HG03354 (cell line): ENCODE measurements around the gene PPP1R2C.

ENCODE experiments used
- ATAC-seq: cut with Tn5 transposase; IDR thresholded peaks from one replicate; pipeline ENCODE4 v1.9.1; 2021; ENCODE audit warnings: mild to moderate bottlenecking; ENCODE audit not compliant: unreplicated experiment, poor library complexity, severe bottlenecking

The PPP1R2C gene

GRCh38 chrX:42752730-42753129 lies 25.2 kb downstream of the PPP1R2C start:
- no peak for ATAC-seq

GRCh38 chrX:42751573-42751972 lies 26.4 kb downstream of the PPP1R2C start:
- no peak for ATAC-seq

- ATAC-seq = no peak
Observed at GRCh38 chrX:42748067-42748850, 29.7 kb downstream of the PPP1R2C start.

- no peak for ATAC-seq
Observed at GRCh38 chrX:42746606-42747005, 31.4 kb downstream of the PPP1R2C start.

GRCh38 chrX:42740456-42740855 lies 37.5 kb downstream of the PPP1R2C start:
- ATAC-seq = no peak

- ATAC-seq = no peak
Observed at GRCh38 chrX:42739741-42740140, 38.2 kb downstream of the PPP1R2C start.

- ATAC-seq = no peak
Observed at GRCh38 chrX:42739258-42739657, 38.7 kb downstream of the PPP1R2C start.

- no peak for ATAC-seq
Observed at GRCh38 chrX:42738552-42738951, 39.4 kb downstream of the PPP1R2C start.

- no peak for ATAC-seq
Observed at GRCh38 chrX:42735250-42735649, 42.7 kb downstream of the PPP1R2C start.

- no peak for ATAC-seq
Observed at GRCh38 chrX:42732506-42732905, 45.5 kb downstream of the PPP1R2C start.
